ENCODE data around the gene CCR9. TPM values are rescaled to one million over a fixed set of nuclear protein-coding genes. Genes with fewer than 3 reads are reported as not detected.

Gene CCR9
- total RNA-seq, 2 donors from 2014 or later = 0.13 TPM; not detected in 1

GRCh38 chr3:45952456-45952855 lies 66.1 kb downstream of the CCR9 start:
- H3K9me3 ChIP-seq = no peaks in the 10 kb centered on the region
- intact Hi-C loops (cut with DNase I) = no loop called here
- no peak for TF ChIP-seq CTCF (IDR thresholded peaks at IDR 0.05)
- peaks cover 19% of the 10 kb centered on the region for H3K36me3 ChIP-seq
- H3K27ac ChIP-seq = no peak overlapping the region
- H3K9ac ChIP-seq (ENCODE audit: low read depth in 2 of 2, low read length in 2 of 2) = no peak overlapping the region
- no peaks in the 10 kb centered on the region for H3K27me3 ChIP-seq
- no peak for DNase-seq
- H3K4me1 ChIP-seq = no peaks in the 10 kb centered on the region
- no peak overlapping the region for H3K4me3 ChIP-seq

Other genes starting within 250 kb of the CCR9 start
- 10 to 100 TPM; 47.2 TPM for gene SACM1L, start 197.1 kb upstream of the CCR9 start, total RNA-seq
- gene SLC6A20, start 90.0 kb upstream of the CCR9 start, total RNA-seq = 1 to 10 TPM; 4.2 to 4.4 TPM
- 10 to 100 TPM; 10.5 to 11.4 TPM for gene LZTFL1, start 44.4 kb upstream of the CCR9 start, total RNA-seq
- 1 to 10 TPM; 1.0 to 1.6 TPM for gene CXCR6, start 56.9 kb downstream of the CCR9 start, total RNA-seq
- gene FYCO1, start 109.3 kb downstream of the CCR9 start, total RNA-seq = 10 to 100 TPM; 21.7 to 30.8 TPM
- under 1 TPM; 0.05 to 0.17 TPM for gene XCR1, start 140.9 kb downstream of the CCR9 start, total RNA-seq

All from colonic mucosa (tissue), 4 donors.